CD4-positive, alpha-beta T cell treated with Interleukin-17A for 4 hours (primary cell): ENCODE data around the gene GULP1.

Source experiments
- DNase-seq: peaks from one replicate; pipeline ENCODE4 v3.0.0-alpha.2; 2020; ENCODE audit warnings: mixed read lengths

Gene GULP1

DNA sequence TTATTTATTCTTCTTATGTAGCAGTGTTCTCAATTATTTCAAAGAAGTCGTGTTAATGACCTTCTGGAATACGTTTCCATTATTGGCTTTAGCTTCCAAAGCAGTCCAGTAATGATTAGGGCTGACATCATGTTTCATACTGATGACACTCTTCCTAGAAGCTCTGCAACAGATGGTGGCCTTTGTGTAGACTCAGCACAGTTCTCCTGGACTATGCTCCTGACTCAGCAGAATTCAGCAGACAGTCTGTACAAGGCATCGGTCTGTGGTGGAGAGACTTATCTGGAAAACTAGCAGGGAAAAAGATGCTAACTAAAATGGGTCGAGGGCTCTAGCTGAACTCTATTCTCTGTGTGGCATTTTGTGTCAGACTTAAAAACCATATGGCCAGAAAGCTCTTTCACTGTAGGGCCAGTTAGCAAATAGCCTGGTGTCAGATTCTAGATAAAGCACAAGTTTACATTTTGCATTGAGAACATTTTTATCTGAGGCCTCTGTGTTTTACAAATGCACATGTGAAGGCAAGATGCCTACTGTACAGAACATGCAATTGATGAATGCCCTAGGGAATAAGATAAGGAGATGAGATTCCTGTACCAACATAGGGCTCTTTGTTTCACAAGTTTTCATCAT lies 35.1 kb downstream of the GULP1 start:
- no peak for DNase-seq

DNA sequence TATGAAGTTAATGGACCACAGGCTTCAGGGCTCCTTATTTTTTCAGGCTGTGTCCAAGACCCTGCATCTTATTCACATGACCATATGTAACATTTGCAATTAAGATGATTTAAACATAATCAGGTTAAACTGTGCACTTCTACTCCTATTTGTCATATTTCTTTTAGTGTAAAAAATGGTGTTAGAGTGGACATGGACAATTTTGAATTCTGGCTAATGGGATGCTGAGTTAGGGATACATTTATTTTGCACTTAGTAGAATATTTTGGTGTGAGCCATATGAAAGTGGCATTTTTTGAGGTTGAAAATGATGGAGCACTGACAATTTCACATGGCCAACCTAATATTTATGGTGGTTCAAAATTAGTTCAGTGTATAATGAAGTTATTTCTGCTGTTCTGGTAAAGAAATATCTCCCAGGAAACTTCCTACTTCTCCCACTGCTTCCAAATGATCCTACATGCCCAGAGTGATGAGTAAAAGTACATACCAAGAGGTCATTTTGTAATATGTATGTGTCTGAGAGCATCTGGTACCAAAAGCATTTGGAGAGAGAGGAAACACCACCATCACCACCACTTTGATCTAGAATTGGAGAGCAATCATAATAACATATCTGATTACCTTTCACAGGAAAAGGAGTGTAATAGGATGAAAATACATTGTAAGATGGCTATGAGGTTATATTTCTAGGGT lies 36.0 kb downstream of the GULP1 start:
- DNase-seq = no peak

DNA sequence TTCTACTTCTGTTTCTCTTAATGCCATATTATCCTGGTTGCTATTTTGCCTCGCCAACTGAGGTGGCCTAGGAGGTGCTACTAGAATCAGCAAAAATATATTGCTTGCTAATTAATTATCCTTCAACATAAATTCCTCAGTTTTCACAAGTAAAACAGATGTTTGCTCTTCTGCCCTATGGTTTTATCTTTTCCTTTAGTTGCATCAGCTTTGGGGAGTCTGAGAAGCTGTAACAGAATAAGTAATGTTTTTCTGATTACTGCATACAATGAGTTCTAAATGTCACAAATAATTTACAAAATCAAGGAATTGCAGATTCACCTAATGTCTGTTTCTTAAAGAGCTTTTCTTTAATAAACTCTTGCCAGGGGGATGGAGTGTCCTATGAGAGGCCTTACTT lies 36.7 kb downstream of the GULP1 start:
- DNase-seq = no peak

DNA sequence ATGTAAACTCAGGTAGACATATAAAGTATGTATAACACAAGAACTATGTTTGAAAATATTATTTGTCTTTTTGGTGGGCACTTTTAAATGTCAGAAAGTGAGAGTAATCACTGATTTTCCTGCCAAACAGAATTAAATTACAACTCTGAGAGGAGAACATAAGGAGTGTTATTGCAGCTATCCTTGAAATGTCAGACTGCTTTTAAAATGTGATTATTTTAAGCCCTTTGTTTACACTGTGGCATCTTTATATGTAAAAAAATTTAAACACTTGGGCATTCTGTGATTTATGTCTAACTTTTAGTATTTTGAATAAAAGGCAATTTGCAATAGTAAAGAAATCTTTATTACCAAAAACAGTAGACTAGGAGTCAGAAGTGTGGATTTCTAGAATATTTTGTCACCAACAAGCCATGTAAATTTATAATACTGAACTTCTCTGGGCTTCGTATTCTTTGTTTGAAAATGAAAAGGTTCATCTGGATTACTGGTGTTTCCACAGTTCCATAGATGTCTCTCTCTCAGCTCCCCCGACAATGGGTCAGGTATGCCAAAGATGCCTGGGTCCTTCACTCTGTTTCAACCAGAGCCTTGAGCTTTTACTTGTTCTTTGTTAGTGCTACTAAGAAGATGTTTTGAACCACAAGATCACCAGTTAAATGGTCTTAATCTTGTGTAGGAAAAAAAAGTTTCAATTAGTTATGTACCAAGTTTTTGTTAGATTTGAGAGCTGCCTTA lies 38.8 kb downstream of the GULP1 start:
- no peak for DNase-seq

DNA sequence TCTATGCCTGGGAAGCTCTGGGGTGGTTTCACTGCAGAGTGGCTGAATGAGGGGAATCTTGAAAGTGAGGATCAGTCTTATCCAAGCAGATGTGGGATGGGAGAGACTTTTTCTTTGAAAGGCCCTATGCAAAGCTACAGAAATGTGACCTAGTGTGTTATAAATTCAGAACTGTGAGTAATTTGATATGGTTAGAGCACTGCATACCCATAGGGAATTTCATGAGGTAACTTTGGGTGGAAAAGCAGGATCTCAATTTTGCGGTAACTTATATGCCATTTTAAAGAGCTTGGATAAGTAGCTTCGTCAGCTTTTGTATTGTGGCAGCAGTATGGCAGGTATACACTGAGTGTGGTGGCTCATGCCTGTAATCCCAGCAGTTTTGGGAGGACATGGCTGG lies 40.9 kb downstream of the GULP1 start:
- no peak for DNase-seq

DNA sequence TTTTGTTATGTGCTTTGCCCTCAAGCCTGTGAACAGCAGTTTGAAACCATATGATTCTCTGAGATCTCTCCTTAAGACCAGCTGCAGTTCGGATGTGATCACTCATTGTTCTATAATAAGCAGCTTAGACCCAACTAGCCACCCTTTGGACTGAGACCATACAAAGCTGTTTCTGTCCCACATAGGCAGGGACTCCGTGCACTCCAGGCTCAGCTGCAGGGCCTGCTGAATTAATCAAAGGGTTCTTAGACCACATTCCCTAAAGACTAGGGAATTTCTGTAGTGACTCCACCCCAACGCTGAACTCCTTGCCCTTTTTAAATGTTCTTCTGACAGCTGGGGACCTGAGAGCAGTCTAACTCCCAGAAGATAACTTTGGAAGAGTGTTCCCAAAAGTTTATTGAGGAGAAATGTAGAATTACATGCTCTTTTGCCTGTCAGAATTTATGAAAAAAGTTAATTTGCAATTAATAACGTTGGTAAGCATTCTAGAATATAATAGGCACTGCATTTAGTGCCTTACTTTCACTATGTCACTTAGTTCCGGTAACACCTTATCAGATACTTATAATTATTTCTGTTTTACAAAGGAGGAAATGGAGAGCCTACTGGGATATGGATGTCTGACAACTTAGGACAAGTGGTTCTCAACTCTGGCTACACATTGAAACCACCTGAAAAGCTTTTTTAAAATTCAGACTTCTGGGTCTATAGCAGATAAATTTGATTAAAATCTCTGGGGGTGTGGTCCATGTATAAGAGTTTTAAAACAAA lies 42.3 kb downstream of the GULP1 start:
- DNase-seq = no peak

DNA sequence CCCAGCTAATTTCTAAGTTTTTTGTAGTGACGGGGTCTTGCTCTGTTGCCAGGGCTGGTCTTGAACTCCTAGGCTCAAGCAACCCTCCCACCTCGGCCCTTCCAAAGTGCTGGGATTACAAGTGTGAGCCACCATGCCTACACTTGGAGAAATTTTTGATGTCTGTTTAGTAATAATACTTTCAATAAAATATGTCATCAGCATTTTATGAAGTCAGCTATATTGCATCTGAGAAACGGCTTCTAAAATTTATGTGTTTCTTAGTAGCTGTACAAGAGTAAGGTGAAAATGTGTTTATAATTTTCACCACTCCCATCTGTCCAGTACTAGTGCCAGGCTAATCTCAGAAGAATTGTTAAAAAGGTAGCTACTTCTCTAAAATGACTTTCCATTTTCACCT lies 46.8 kb downstream of the GULP1 start:
- DNase-seq = no peak

DNA sequence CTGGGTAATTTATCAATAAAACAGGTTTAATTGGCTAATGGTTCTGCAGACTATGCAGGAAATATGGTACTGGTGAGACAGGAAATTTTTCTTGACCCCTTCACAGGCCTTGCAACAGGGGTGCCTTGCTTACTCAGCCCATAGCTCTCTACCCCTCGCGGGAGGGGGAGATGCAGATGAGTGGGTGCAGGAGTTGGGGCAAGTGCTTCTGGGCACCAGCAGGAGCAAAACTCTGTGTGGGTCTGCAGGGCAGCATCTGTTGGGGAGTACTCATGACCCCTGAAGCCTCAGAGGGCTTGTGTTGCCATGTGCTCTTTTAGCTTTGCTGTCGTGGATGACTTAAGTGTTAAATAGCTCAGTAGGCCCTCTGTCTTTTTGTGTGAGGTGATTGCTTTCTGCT lies 48.6 kb downstream of the GULP1 start:
- no peak for DNase-seq

DNA sequence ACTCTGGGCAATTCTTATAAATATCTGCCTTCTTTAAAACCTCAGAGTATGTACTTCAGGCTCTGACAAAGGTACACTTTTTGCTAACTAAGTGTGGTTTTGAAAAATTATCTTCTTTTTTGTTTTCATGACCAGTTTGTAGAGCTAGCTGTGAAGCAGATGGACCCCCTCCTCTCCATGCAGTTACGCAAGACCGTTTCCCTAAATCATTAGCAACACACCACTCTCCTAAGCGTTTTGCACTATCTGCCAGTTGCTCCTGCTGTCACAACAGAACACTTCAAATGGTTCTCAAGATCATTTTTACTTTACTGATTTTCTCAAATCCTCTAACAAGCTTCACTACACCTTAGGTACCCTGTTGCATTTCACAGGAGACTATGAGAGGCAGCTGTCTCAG lies 53.3 kb downstream of the GULP1 start:
- no peak for DNase-seq

DNA sequence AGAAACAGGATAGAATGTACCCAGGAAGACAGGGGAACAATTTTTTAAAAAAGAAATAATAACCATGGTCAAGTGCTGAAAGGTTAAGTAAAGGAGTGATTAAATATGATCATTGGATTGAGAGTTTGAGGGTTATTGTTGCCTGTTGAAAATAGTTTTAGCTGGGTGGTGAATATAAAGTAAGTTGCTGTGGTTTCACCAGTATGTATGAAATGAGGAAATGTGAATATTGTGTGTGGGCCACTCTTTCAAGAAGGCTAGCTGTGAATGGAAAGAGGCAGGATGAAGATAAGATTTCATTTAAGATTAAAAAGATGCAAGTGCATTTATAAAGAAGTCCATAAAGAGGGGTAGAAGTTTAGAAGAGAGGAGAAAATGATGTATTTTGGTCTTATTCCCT lies 53.8 kb downstream of the GULP1 start:
- no peak for DNase-seq

DNA sequence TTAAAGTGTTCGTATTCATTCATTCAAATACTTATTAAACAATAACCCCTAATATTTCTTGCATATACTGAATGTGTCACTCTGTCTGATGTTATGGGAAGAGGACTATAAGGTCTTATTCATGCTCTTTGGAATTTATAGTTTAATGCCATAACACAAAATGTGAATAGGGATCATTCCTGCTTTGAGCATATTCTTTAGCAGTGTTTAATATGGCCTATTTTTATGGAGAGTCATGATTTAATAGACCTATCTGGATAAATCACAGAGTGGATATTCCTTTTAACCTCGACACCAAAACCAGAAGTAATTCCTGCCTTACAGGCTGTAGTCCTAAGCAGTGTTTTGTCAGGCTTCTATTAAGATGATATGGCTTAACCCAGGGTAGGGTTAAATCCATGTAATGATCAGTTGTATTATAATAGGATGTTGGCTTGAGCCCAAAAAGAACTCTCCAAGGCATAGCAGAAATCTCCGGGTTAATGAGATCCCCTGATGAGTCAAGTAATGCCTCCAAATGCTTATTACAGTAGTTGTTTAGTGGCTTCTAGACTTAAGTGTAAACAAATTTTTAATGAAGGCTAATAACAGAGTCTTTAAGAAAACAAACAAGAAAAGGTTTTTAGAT lies 54.3 kb downstream of the GULP1 start:
- DNase-seq = no peak

DNA sequence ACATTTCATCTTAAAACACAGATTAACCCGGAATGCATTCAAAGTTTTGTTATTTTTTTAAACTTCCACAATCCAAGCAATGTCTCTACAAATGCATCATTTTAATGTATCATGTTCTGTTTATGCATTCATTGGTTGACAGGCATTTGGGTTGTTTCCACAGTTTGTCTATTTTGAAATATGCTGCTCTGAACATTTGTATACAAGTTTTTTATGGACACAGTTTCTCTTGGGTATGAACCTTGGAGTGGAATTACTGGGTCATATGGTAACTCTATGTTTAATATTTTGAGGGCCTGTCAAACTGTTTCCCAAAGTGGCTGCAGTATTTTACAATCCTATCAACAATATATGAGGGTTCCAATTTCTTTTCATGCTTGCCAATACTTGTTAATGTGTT lies 57.3 kb downstream of the GULP1 start:
- DNase-seq = no peak

DNA sequence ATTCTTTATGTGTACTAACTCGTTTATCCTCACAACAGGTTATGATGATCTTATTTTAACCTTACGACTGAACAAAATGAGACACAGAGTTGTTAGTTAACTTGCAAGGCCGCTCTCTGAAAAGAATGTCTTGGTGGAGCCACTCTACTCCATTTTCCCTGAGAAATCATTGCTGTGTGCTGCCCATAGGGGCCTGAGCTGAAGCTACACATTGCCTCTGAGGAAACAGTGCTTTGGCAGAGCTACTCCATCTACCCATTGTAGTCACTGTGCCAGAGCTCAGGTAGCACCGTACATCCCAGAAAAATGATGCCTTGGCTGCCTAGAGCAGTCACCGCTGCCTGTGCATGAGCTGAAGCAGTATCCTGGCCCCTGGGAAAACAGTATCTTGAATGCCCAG lies 61.6 kb downstream of the GULP1 start:
- no peak for DNase-seq

DNA sequence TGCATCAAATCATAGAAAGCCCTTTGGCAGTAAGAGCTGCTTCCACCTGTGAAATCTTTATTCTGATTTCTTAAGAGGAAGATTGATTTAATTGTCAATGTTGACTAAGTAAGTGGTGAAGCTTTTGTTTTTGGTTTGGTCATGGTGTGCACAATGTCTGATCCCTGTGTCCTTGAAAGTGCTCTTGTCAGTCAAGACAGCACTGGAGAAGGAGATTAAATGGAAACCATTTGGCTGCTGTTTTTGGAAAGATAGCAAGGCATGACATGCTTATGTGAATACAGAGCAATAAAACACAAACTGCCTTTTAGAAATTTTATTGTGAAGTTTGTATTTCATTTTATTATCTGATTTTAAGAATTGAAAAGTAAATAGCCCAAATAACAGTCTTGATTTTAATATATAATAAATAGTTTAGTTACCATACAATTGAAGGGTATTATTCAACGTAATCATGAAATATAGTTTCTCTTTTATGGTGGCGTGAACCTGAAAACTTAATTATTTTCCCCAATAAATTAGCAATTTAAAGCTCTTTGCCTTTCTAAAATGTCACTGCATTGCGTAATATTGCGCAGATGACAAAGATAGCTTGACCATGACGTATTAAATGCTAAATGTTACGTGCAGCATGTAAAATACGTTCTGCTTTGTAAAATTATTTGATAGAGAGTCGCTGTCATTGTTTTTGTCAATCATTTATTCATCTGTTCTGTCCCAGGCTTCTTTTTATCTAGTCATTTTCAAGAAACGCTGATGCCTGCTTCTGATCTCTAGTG lies 69.0 kb downstream of the GULP1 start:
- DNase-seq = no peak

DNA sequence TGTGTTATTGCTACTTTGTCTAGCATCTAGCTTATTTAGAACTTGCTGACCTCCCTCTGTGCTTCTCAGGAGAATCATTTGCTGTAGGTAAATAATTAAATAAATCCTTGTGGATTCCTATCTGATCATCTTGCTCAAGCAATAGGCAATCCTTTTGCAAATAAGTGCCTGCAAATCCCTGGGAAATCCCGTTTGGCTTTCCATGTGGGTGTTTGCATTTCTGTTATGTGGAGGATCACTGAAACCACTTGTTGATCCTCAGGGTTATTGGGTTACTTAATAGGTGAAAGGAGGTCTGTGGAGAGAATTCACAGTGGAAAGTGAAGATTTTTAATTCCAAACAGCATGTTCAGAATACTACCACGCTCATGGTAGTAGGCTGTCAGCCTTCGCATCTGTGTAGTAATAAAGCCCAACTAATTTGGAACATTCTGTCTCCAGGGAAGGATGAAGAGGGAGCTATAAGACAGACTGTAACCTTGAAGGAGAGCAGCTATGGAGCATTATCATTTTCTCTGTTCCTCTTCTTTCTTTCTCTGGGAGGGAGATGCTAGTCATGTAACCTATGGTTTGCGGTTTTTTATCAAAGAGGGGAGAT lies 72.5 kb downstream of the GULP1 start:
- DNase-seq = no peak

DNA sequence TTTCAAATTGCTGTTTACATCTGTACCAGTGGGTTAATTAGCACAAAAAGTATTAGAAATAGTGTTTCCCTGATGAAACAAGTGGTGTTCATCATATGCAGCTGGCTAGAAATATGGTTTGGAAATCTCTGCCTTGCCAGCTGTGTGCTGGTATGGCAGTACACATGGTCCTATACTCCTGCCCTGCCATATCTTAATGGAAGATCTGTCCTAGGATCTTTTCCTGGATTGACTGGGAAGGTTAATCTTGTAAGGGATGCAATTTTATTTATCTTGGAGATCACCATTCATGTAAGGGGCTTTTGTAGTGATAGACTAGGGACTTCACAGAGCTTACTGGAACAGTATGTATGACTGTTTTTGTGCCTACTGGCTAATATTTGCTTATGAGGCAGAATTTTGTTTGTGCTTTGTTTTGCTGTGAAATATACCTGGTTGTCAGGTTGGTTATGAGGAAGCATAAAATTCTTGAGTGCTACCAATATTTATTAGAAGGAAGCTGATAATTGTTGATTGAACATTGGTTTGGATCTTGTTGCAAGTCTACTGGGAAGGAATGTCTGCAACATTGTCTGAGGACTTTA lies 73.5 kb downstream of the GULP1 start:
- DNase-seq = no peak

DNA sequence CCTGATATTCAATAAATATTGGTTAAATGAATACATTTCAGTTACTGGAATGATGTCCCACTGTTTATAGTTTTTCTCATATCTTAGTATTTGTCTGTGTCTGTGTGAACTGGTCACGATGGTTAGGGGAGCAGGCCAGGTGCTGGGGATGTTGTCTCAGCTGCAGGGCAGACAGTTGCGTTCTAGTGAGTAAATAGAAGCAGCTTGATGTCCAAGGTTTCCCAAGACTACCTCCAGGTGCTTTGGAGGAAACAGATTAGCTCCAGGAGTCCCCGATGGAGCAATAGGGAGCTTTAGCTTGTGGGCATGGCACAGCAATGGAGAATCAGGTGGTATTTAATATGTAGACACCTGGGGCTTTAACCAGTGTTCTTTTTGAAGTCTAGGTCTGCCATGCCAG lies 75.5 kb downstream of the GULP1 start:
- no peak for DNase-seq

DNA sequence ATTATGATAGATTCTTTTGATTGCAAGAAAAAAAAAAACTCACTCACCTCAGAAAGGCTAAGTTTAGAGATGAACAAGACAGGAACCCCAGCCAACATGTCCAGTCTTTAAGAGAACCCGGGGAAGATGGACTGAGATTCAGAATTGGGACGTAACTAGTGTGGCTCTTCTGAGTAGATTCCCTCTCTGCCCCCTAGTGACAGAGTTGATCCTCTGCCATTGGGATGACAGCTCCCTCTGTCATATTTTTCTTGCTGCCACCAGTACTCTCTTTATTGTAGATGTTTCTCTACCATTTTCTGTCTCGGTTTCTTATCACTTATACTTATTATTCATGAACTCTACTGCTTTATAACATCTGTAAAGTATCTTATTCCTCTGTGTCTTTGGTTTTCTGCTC lies 77.7 kb downstream of the GULP1 start:
- no peak for DNase-seq

DNA sequence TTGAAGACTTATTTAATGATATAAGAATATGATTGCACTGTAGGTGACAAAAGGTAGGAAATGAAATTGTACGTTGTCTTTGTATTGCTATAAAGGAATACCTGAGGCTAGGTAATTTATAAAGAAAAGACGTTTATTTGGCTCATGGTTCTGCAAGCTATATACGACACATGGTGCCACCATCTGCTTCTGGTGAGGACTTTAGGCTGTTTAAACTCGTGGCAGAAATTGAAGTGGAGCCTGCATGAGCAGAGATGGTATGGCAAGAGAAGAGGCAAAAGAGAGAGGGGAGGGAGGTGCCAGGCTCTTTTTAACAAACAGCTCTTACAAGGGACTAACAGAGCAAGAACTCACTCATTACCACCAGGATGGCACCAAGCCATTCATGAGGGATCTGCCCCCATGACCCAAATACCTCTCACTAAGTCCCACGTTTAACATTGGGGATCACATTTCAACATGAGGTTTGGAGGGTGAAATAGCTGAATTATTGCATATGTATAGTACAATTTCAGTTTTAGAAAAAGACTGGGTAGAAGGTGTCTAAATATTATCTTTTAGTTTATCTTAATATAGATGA lies 86.8 kb downstream of the GULP1 start:
- no peak for DNase-seq

DNA sequence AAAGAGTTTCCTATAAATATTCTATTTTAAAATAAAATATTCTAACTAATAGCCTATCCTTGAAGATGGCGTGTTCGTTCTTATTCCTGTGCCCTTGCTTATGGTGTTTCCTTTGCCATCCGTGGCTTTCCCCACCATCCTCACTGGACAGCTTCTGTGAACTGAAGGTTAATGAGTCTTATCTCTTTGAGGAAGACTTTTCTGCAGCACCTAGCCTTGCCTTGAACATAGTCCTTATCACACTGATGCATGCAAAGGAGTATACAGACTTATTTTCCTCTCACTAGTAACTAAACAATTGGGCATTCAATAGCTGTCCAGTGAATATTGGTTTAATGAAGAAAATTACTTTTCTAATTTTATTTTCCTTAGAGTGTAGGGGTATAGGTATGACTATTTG lies 88.1 kb downstream of the GULP1 start:
- DNase-seq = no peak

DNA sequence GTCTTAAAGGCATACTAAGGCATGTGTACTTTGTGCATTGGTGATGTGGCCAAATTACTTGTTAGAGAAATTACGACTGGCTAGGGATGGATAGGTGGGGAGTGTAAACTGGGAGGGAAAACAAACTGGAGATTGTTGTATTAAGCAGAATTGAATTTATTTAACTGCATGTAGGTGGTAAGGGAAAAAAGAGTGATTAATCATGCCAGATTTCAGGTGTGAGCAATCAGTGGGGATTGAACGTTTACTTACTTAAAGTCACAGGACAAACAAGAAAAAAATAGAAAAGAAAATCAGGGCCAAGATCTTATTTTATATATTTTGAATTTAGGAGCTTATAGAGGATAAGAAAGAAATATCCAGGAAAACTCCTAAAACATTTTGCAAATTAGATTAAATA lies 88.6 kb downstream of the GULP1 start:
- no peak for DNase-seq
